ENCODE results near the gene FAM53A. TPM values are rescaled to one million over a fixed set of nuclear protein-coding genes. Genes with fewer than 3 reads are reported as not detected.

Gene FAM53A
- total and polyA plus RNA-seq, 10 donors: 0.60 to 4.3 (median 1.9) TPM

DNA sequence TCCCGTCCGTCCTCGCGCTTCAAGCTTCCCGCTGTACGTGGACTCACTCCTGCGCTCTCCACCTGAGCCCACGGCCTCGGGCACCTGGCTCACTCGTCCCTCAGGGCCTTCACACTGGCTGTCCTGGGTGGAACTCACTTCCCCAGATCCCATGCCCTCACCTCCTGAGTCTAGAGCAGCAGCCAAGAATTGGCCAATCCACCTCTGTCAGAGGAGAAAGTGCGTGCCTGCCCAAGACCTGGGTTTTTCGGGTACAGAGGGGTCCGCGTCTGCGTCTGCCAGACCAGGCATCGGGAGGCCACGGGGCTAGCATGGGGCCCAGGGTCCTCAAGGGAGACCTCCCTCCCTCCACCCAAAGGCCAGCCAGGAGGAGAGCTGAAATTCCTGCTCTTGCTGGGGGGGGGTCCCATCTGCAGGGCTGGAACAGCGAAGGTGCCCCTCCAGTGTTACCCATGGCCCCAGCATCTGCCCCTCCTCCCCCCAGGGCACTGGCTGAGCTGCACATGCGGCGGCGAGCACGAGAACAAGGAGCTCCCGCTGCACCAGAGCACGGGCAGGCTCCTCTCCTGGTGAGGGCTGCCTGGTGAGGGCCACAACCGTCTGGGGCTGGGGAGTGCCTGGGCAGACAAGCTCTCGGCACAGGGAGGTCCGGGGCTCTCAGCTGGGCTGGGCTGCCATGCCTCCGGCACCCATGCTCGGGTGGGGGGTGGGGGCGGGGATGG is 47.5 kb downstream of the FAM53A start:
- no peaks in the 10 kb centered on the region for H3K36me3 ChIP-seq
- intact Hi-C loops (cut with DNase I; ENCODE audit: low total_unique reads): no loop called here
- 90 to 95% (median 92%) methylated on average over 25 to 30 of the region's 30 CpGs for WGBS, 5 donors
- TF ChIP-seq POLR2AphosphoS5 (IDR thresholded peaks at IDR 0.05) (no peak), POLR2A (IDR thresholded peaks at IDR 0.05) (no peak)
- TF ChIP-seq, protein P1, sequence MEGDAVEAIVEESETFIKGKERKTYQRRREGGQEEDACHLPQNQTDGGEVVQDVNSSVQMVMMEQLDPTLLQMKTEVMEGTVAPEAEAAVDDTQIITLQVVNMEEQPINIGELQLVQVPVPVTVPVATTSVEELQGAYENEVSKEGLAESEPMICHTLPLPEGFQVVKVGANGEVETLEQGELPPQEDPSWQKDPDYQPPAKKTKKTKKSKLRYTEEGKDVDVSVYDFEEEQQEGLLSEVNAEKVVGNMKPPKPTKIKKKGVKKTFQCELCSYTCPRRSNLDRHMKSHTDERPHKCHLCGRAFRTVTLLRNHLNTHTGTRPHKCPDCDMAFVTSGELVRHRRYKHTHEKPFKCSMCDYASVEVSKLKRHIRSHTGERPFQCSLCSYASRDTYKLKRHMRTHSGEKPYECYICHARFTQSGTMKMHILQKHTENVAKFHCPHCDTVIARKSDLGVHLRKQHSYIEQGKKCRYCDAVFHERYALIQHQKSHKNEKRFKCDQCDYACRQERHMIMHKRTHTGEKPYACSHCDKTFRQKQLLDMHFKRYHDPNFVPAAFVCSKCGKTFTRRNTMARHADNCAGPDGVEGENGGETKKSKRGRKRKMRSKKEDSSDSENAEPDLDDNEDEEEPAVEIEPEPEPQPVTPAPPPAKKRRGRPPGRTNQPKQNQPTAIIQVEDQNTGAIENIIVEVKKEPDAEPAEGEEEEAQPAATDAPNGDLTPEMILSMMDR (IDR thresholded peaks at IDR 0.05 in 8 of 11, conservative IDR thresholded peaks at IDR 0.05 in 3 of 11): no peak
- H3K27me3 ChIP-seq (replicated peaks in 1 of 7): peaks cover 0 to 7% (median 0%) of the 10 kb centered on the region in 7 donors
- no peak overlapping the region for H3K27ac ChIP-seq
- no peak for DNase-seq
- H3K4me1 ChIP-seq: no peaks in the 10 kb centered on the region
- H3K4me3 ChIP-seq: no peak overlapping the region
- H3K9me3 ChIP-seq: no peaks in the 10 kb centered on the region

DNA sequence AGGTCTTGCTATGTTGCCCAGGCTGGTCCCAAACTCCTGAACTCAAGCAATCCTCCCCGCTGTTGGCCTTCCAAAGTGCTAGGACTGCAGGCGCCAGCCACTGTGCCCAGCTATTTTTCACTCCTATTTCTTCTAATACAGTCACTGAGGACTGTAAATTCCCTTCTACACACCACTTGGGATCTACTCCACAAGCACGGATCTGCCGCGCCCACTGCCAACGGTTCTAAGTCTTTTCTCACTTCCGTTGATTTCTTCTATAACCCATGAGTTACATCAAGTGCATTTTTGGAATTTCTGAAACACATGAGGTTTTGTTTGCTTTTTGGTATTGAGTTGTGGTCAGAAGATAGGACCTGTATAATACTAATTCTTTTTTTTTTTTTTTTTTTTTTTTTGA is 48.6 kb downstream of the FAM53A start:
- Histone ChIP-seq H3K36me3 (no peaks in the 10 kb centered on the region), H3K4me3 (no peak overlapping the region), H3K27me3 (replicated peaks in 1 of 7) (peaks cover 0 to 18% (median 0%) of the 10 kb centered on the region in 7 donors), H3K27ac (no peak overlapping the region), H3K9me3 (no peaks in the 10 kb centered on the region), H3K4me1 (no peaks in the 10 kb centered on the region)
- TF ChIP-seq POLR2A (IDR thresholded peaks at IDR 0.05) (no peak), POLR2AphosphoS5 (IDR thresholded peaks at IDR 0.05) (no peak)
- TF ChIP-seq, protein P1 (IDR thresholded peaks at IDR 0.05 in 8 of 11, conservative IDR thresholded peaks at IDR 0.05 in 3 of 11): no peak
- intact Hi-C loops (cut with DNase I; ENCODE audit: low total_unique reads): no loop called here
- WGBS, 5 donors: 93 to 97% (median 96%) methylated on average over 7 of the region's 7 CpGs
- no peak for DNase-seq

DNA sequence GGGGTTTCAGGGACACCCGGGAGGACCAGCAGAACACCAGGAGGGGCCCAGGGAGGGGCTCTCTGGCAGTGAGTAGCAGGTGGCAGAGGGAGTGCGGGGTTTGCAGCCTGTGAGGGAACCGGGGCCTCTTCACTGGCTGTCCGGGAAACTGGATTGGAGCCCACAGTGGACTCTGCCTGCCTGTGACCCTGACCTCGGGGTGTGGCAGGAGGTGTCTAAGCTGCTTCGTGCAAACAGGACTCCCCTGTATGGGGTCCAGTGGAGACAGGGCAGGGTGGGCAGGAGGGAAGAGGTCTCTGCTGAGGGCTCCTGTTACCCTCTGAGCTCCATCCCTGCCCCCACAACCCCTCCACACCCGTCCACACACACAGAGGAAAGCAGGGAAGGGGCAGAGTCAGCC is 50.1 kb downstream of the FAM53A start:
- no peak for DNase-seq
- 36 to 60% (median 51%) methylated on average over 5 to 7 of the region's 7 CpGs for WGBS, 5 donors
- H3K4me3 ChIP-seq: no peak overlapping the region
- H3K27me3 ChIP-seq (replicated peaks in 1 of 7): peaks cover 0 to 20% (median 0%) of the 10 kb centered on the region in 7 donors
- no peak for TF ChIP-seq POLR2A (IDR thresholded peaks at IDR 0.05)
- TF ChIP-seq, protein P1 (IDR thresholded peaks at IDR 0.05 in 8 of 11, conservative IDR thresholded peaks at IDR 0.05 in 3 of 11): no peak
- no peak for TF ChIP-seq POLR2AphosphoS5 (IDR thresholded peaks at IDR 0.05)
- no peaks in the 10 kb centered on the region for H3K9me3 ChIP-seq
- no peak overlapping the region for H3K27ac ChIP-seq
- intact Hi-C loops (cut with DNase I; ENCODE audit: low total_unique reads): no loop called here
- H3K4me1 ChIP-seq: peaks cover 0 to 6% (median 3%) of the 10 kb centered on the region in 6 donors
- H3K36me3 ChIP-seq: no peaks in the 10 kb centered on the region
